Uterus (tissue), 4 donors: ENCODE results near the gene LRRC74A. TPM values are rescaled to one million over a fixed set of nuclear protein-coding genes. Genes with fewer than 3 reads are reported as not detected.

Source experiments
- DNase-seq, 2 donors: peaks; one replicate each; pipeline ENCODE4 v3.0.0-alpha.2; 2019 to 2020
- H3K27ac ChIP-seq, 2 donors: fragments of 200-600 bp; sonication (generic); 1 replicate in 1 of 2; 2 replicates in 1 of 2; pipeline ENCODE4 v1.5.1; 2016 to 2018
- H3K27me3 ChIP-seq, 2 donors: fragments of 200-600 bp; sonication (generic); one replicate each; pipeline ENCODE4 v1.5.1; 2018 to 2019; ENCODE audit warnings: control low read depth in 1 of 2
- H3K36me3 ChIP-seq, 2 donors: fragments of 200-600 bp; sonication (generic); one replicate each; pipeline ENCODE4 v1.5.1; 2019; ENCODE audit warnings: control low read depth in 1 of 2
- H3K4me1 ChIP-seq, 2 donors: fragments of 200-600 bp; sonication (generic); one replicate each; pipeline ENCODE4 v1.5.1; 2018 to 2019; ENCODE audit warnings: control low read depth in 1 of 2
- H3K4me3 ChIP-seq, 2 donors: fragments of 200-600 bp; sonication (generic); 1 replicate in 1 of 2; 2 replicates in 1 of 2; pipeline ENCODE4 v1.5.1; 2018 to 2019; ENCODE audit warnings: mild to moderate bottlenecking in 1 of 2
- H3K9me3 ChIP-seq, 2 donors: fragments of 200-600 bp; sonication (generic); one replicate each; pipeline ENCODE4 v1.5.1; 2019; ENCODE audit warnings: control low read depth in 1 of 2
- POLR2A ChIP-seq, 2 donors: fragments of 450-650 bp; IDR thresholded peaks; one replicate each; pipeline ENCODE4 v1.6.1; 2016; ENCODE audit warnings: antibody characterized with exemption in 2 of 2, mild to moderate bottlenecking in 1 of 2, moderate library complexity in 1 of 2
- intact Hi-C: fragments of 100-400 bp; cut with DNase I; formaldehyde crosslinking; loops from one replicate; pipeline ENCODE4 v1.15.1; 2023; ENCODE audit warnings: low total_unique reads
- total RNA-seq, 4 donors: library from RNA; depleted of rRNA in 3 of 4; stranded (reverse); fragments of >200 nt in 3 of 4; gene quantifications; one replicate each; pipeline versions ENCODE4 v1.1.0 to v1.2.4, GENCODE V29; 2014 to 2023
- TF ChIP-seq, protein P1 (sequence below), 4 experiments: fragments of 200-600 bp in 2 of 4; fragments of 450-650 bp in 2 of 4; sonication (generic) in 2 of 4; IDR thresholded peaks; one replicate each; pipeline ENCODE4 v1.5.1; 2016 to 2019; ENCODE audit warnings: antibody characterized with exemption in 4 of 4, mild to moderate bottlenecking in 2 of 4, moderate library complexity in 1 of 4
- donor health status: DM: yes; HTN: yes; CAD: no.

The LRRC74A gene
- total RNA-seq, 4 donors from 2014 or later, result not detected

DNA sequence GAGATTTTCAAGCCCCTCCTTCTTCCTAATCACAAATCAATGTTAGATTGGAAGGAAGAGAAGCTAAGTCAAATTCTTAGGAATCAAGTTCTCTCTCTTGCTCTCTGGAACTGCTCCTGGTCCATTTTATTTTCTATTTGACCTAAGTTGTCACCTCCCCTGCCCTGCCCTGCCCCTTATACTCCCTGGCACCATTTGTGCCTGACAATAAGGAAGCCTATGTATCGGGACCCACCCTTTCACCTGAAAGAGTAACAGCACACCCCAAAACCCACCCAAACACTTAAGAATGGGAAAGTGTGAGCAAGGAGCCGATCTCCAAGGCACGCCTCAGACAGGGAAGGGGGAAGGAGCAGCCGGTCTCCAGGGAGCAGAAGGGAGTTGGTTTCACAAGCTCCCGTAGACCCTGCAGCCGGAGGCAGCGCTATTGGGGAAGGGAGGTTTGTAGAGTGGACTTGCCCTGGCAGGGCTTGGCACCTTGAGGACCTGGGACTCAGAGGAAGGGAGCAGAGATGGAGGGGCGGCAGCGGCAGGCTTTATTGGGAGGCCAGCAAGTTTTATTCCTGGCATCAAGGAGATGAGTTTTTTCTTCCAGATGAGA is 1.6 kb downstream of the LRRC74A start:
- H3K4me3 ChIP-seq, result peak overlapping the region; percentile 2 to 24

DNA sequence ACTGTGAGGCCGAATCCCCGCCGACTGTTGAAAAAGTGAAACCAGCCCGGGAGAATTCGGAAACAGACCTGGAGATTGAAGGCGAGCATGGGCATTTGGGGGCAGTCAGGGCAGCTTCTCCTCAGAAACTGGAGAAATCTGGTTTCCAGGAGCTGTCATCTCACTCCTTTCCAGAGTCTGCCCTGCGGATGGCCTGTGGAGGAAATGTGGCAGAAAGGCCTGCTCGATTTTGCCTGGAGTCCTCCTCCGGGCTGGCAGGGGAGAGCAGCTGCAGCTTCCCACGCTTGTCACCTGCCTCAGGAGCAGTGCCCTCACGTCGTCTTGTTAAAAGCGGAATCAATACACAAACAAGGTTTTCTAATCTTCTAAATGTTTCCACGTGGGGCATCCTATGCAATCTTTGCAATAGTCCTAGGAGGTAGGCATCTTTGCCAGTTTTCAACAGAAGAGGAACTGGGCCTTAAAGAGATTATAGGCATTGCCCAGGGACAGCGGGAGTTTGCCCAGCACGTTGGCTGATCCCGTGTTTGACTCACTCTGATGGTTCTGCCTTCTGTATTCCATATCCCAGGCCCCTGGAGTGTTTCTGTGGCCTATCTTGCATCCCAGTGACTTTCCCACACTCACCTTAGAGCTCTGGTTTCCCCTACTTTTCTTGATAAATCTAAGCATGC is 2.3 kb downstream of the LRRC74A start:
- peak overlapping the region; percentile 2 to 24 for H3K4me3 ChIP-seq
- H3K36me3 ChIP-seq, result no peaks in the 10 kb centered on the region
- H3K27ac ChIP-seq, result peak overlapping the region; percentile 28 to 57
- intact Hi-C loops, result no loop called here
- H3K9me3 ChIP-seq, result no peaks in the 10 kb centered on the region
- DNase-seq, result no peak
- no peak for TF ChIP-seq POLR2A (IDR thresholded peaks at IDR 0.05)
- TF ChIP-seq, protein P1, sequence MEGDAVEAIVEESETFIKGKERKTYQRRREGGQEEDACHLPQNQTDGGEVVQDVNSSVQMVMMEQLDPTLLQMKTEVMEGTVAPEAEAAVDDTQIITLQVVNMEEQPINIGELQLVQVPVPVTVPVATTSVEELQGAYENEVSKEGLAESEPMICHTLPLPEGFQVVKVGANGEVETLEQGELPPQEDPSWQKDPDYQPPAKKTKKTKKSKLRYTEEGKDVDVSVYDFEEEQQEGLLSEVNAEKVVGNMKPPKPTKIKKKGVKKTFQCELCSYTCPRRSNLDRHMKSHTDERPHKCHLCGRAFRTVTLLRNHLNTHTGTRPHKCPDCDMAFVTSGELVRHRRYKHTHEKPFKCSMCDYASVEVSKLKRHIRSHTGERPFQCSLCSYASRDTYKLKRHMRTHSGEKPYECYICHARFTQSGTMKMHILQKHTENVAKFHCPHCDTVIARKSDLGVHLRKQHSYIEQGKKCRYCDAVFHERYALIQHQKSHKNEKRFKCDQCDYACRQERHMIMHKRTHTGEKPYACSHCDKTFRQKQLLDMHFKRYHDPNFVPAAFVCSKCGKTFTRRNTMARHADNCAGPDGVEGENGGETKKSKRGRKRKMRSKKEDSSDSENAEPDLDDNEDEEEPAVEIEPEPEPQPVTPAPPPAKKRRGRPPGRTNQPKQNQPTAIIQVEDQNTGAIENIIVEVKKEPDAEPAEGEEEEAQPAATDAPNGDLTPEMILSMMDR (IDR thresholded peaks at IDR 0.05), result no peak
- H3K27me3 ChIP-seq, result no peaks in the 10 kb centered on the region
- H3K4me1 ChIP-seq, result no peaks in the 10 kb centered on the region

More for the DNA sequence above, 1.6 kb downstream of the LRRC74A start:
- peak; percentile 19 to 36 for DNase-seq
- TF ChIP-seq POLR2A (IDR thresholded peaks at IDR 0.05), result no peak
- H3K9me3 ChIP-seq, result no peaks in the 10 kb centered on the region
- H3K36me3 ChIP-seq, result no peaks in the 10 kb centered on the region
- intact Hi-C loops, result no loop called here
- peak overlapping the region; percentile 28 to 57 for H3K27ac ChIP-seq
- H3K4me1 ChIP-seq, result no peaks in the 10 kb centered on the region
- no peaks in the 10 kb centered on the region for H3K27me3 ChIP-seq

DNA sequence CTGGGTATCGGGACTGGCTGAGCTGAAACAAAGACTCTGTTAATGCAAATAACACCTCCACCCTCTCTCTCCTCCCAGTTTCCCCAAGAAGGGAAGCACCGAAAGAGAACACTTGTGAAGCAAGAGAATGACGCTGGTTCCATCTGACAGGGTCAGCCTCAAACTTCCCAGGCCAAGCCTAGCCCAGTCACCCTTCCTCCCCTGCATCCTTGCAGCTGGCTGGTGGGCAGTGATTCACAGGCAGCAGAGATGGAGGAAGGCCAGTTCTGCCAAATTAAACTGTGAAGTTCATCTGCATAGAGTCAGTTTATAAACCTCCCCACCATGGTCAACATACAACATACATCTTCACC is 2.8 kb downstream of the LRRC74A start:
- intact Hi-C loops, result no loop called here
- Histone ChIP-seq H3K4me3 (no peak overlapping the region), H3K27ac (no peak overlapping the region), H3K4me1 (no peaks in the 10 kb centered on the region), H3K27me3 (no peaks in the 10 kb centered on the region), H3K36me3 (no peaks in the 10 kb centered on the region), H3K9me3 (no peaks in the 10 kb centered on the region)
- DNase-seq, result no peak
- TF ChIP-seq, protein P1 (IDR thresholded peaks at IDR 0.05), result no peak
- TF ChIP-seq POLR2A (IDR thresholded peaks at IDR 0.05), result no peak

DNA sequence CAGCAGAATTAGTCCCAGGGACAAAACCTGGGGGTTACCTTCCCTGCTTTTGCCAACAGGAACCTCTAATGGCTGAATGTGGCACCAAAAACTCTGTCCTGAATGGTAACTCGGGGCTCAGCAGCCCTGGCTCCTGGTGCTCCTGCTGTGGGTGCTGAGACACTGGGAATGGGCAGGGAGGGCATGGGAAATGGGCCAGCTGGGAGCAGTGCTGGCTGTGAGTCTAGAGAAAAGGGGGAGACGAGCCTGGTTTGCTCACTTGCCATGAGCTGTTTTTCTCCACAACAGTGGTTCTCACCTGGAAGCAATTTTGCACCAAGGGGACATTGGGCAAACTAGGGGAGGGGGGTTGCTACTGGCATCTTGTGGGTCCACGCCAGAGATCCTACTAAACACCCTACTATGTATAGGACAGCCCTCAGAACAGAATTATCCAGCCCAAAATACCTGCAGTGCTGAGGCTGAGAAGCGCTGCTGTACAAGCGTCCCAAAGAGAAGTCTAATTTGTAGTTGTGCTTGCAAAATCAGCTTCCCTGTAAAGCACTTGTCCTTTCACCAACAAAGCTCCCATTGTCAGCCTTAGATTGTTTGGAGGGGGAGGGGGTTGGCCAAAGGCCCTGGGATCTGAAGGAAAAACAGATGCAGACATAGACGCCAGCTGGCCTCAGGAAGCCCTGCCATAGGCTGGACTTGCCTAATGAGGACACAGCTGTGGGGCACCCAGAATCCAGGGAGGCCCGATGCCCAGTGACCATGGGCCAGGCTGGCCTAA is 3.6 kb downstream of the LRRC74A start:
- intact Hi-C loops, result no loop called here
- Histone ChIP-seq H3K27me3 (no peaks in the 10 kb centered on the region), H3K4me1 (no peaks in the 10 kb centered on the region), H3K4me3 (no peak overlapping the region), H3K9me3 (no peaks in the 10 kb centered on the region), H3K27ac (no peak overlapping the region), H3K36me3 (no peaks in the 10 kb centered on the region)
- no peak for DNase-seq
- TF ChIP-seq, protein P1 (IDR thresholded peaks at IDR 0.05), result no peak
- no peak for TF ChIP-seq POLR2A (IDR thresholded peaks at IDR 0.05)

DNA sequence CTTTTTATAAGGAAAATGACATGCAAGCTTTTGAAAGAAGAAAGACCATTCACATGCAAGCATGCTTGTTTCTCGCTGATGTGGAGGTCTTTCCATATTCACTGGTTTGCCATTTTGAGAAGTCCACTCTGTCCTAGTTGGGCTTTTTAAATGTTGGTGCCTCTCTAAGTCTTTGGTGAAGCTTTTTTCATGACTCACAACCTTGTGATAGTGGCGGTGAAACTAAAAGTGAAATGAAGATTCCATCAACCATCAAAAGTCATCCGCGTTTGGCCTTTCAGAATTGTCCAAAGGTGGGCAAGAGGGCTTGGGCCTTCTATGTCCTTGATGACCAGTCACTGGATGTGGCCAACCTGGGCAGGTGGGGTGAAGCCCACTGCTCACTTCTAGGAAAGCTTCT is 4.3 kb downstream of the LRRC74A start:
- no peaks in the 10 kb centered on the region for H3K36me3 ChIP-seq
- intact Hi-C loops, result no loop called here
- no peak overlapping the region for H3K27ac ChIP-seq

More for the DNA sequence above, 4.3 kb downstream of the LRRC74A start:
- no peak for DNase-seq
- Histone ChIP-seq H3K4me3 (no peak overlapping the region), H3K9me3 (no peaks in the 10 kb centered on the region), H3K4me1 (no peaks in the 10 kb centered on the region), H3K27me3 (no peaks in the 10 kb centered on the region)
- TF ChIP-seq POLR2A (IDR thresholded peaks at IDR 0.05), result no peak
- TF ChIP-seq, protein P1 (IDR thresholded peaks at IDR 0.05), result no peak
